Measurements from ENCODE around the gene KRT80. TPM values are rescaled to one million over a fixed set of nuclear protein-coding genes. Genes with fewer than 3 reads are reported as not detected.

The KRT80 gene
- total RNA-seq, 1 experiment from 2014 or later, result 0.11 TPM

DNA sequence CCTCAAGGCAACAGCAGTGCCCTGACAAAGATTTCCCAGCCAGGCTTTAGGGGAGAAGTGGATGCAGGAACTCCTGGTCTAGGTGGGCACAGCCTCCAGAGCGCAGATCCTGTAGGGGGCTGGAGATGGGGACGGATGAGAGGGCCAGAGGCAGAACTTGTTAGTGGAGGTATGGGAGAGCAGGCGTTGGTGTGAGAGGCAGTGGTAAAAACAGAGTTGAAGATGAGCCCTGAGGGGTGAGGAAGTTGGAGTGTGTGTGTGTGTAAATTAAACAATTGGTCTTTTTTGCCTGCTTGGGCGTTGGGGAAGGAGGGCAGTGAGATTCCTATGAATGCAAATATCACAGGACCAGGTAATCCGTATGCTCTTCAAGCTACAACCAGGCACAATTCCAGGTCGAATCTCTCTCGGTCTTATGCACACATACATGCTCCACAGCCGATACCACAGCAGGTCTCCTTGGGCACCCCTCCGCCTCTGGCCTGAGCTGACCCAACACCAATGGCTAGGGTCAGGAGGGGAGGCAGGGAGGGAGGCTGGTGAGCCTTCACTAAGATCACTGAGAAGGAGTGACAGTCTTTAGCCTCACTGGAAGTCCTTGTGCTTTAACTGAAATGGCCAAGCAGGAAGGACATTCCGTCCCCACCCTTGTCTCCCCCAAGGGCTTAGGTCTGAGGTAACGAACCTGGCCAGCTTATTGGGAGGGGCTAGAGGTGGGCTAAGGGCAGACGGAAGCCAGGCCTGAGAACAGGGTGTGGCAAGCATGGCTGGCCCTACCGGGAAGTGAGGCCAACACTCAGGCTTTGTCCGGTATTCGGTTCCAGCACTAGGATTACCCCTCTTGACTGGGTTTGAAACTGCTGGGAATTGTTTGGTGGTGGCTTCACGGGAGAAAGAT is 39.7 kb upstream of the KRT80 start:
- in situ Hi-C loops (cut with HindIII; ENCODE audit: low pct_unique_long_range_greater_than_20kb, low sequenced_read_pairs), result no loop called here
- DNase-seq (ENCODE audit: low read depth, low spot score), result peak; percentile 29

GRCh38 chr12:52230364-52231281 is 38.8 kb upstream of the KRT80 start:
- in situ Hi-C loops (cut with HindIII; ENCODE audit: low pct_unique_long_range_greater_than_20kb, low sequenced_read_pairs), result no loop called here
- no peak for DNase-seq (ENCODE audit: low read depth, low spot score)

- in situ Hi-C loops (cut with HindIII; ENCODE audit: low pct_unique_long_range_greater_than_20kb, low sequenced_read_pairs), result no loop called here
- no peak for DNase-seq (ENCODE audit: low read depth, low spot score)
These were observed 38.1 kb upstream of the KRT80 start for GRCh38 chr12:52229836-52230343.

DNA sequence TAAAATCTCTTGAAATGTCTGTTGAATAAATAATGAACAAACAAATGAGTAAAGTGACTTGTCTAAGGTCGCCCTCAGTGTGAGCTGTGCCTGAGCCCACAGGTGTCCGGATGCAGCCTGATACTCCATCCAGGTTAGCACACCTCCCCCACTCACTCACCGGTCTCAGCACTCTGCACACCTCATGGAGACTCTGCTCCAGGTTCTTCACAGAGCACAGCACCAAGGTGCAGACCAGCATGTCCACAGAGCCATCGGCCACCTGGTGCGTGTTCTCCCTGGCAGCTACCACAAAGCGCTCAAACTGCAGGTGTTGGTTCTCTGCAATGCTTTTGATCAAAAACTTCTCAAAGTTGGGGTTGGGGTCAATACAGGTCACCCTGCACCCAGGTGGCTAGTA is 37.1 kb upstream of the KRT80 start:
- in situ Hi-C loops (cut with HindIII; ENCODE audit: low pct_unique_long_range_greater_than_20kb, low sequenced_read_pairs), result no loop called here
- DNase-seq (ENCODE audit: low read depth, low spot score), result no peak

GRCh38 chr12:52228366-52228765 is 36.6 kb upstream of the KRT80 start:
- in situ Hi-C loops (cut with HindIII; ENCODE audit: low pct_unique_long_range_greater_than_20kb, low sequenced_read_pairs), result no loop called here
- no peak for DNase-seq (ENCODE audit: low read depth, low spot score)

- no peak for DNase-seq (ENCODE audit: low read depth, low spot score)
- in situ Hi-C loops (cut with HindIII; ENCODE audit: low pct_unique_long_range_greater_than_20kb, low sequenced_read_pairs), result no loop called here
These were observed 35.9 kb upstream of the KRT80 start for GRCh38 chr12:52227606-52228166.

DNA sequence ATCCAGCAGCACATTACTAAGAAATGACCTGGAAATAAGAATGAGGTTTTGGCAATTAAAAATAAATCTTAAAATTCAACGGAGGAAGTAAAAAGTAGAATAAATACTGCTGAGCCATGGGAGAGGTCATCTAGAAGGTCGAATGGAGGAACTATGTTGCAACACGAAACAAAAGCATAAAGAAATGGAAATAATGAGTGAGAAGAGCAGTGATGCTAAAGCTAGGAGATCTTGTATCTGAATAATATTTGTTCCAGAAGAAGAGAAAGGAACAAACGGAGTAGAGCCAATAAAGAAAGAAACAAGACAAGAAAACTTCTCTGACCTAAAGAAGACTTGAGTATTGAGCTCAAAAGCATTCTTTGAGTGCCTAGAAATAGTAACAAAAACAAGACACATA is 34.6 kb upstream of the KRT80 start:
- DNase-seq (ENCODE audit: low read depth, low spot score), result no peak
- in situ Hi-C loops (cut with HindIII; ENCODE audit: low pct_unique_long_range_greater_than_20kb, low sequenced_read_pairs), result no loop called here

DNA sequence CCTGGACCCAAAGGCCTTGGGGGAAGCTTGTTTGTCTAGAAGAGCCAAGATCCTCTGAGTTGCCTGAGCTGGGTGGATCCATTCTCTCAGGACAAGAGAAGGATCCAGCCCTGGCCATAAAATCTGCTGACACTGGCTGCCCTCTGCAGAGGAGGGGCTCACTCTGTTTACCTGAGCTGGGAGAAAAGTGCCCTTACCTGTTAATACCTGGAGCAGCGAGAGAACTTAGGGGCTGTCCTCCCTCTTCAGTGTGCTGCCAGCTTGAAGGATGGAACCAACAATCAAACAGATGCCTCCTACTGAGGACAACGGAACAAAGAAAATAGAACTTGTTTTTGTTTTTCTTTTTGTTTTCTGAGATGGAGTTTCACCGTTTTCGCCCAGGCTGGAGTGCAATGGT is 33.9 kb upstream of the KRT80 start:
- no peak for DNase-seq (ENCODE audit: low read depth, low spot score)
- in situ Hi-C loops (cut with HindIII; ENCODE audit: low pct_unique_long_range_greater_than_20kb, low sequenced_read_pairs), result no loop called here

- in situ Hi-C loops (cut with HindIII; ENCODE audit: low pct_unique_long_range_greater_than_20kb, low sequenced_read_pairs), result no loop called here
- DNase-seq (ENCODE audit: low read depth, low spot score), result no peak
These were observed 32.3 kb upstream of the KRT80 start for GRCh38 chr12:52224151-52224550.

- DNase-seq (ENCODE audit: low read depth, low spot score), result no peak
- in situ Hi-C loops (cut with HindIII; ENCODE audit: low pct_unique_long_range_greater_than_20kb, low sequenced_read_pairs), result no loop called here
These were observed 31.7 kb upstream of the KRT80 start for GRCh38 chr12:52223406-52224039.

DNA sequence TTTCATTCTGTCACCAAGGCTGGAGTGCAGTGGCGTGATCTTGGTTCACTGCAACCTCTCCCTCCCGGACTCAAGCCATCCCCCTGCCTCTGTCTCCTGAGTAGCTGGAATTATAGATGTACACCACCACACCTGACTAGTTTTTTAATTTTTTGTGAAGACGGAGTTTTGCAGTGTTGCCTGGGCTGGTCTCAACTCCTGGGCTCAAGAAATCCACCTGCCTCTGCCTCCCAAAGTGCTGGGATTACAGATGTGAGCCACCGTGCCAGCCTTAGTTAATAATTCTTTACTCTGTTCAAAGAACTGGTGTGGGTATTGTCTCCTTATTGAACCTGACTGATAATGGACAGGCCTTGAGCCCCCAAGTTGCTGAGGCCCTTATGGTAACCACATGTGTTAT is 30.9 kb upstream of the KRT80 start:
- no peak for DNase-seq (ENCODE audit: low read depth, low spot score)
- in situ Hi-C loops (cut with HindIII; ENCODE audit: low pct_unique_long_range_greater_than_20kb, low sequenced_read_pairs), result no loop called here

DNA sequence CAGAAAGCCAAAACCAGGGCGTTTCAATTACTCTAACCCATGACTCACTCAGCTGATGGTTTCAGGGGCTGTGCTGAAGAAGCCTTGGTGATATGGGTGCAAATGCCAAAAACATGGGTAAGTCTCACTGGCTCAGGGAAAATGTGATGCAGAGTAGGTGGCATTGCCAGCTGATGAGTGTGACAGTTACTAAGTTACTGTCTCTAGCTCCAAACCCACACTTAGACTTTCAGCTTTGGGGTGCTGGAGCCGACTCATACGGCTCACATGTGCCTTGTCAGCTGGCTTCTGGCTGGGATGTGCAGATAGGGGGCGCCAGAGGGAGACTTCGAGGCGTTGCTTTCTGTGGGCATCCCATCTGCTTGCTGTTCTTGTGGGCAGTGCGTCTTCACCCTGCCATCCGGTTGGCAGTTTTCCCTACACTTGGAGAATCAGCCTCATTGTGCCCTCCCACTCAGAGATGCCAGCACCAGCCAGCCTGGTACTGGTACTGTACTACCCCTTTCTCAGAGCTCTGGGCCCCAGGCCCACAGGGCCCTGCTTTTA is 30.2 kb upstream of the KRT80 start:
- peak; percentile 84 for DNase-seq (ENCODE audit: low read depth, low spot score)
- in situ Hi-C loops (cut with HindIII; ENCODE audit: low pct_unique_long_range_greater_than_20kb, low sequenced_read_pairs), result no loop called here

GRCh38 chr12:52221070-52221781 is 29.4 kb upstream of the KRT80 start:
- DNase-seq (ENCODE audit: low read depth, low spot score), result no peak
- in situ Hi-C loops (cut with HindIII; ENCODE audit: low pct_unique_long_range_greater_than_20kb, low sequenced_read_pairs), result no loop called here

GRCh38 chr12:52220477-52220876 is 28.7 kb upstream of the KRT80 start:
- in situ Hi-C loops (cut with HindIII; ENCODE audit: low pct_unique_long_range_greater_than_20kb, low sequenced_read_pairs), result no loop called here
- no peak for DNase-seq (ENCODE audit: low read depth, low spot score)

DNA sequence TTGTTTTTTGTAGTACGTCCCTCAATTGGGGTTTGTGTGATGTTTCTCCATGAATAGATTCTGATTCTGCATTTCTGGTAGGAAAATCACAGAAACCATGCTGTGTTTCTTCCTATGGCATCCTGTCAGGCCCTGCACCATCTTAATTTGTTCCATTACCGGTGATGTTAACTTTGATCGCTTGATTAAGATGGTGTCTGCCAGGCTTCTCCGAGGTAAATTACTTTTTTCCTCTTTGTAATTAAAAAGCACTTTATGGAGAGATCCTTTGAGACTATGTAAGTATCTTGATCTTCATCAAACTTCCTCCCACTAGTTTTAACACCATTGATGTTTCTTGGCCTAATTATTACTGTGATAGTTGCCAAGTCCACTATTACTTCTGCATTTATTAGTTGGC is 26.2 kb upstream of the KRT80 start:
- in situ Hi-C loops (cut with HindIII; ENCODE audit: low pct_unique_long_range_greater_than_20kb, low sequenced_read_pairs), result no loop called here
- no peak for DNase-seq (ENCODE audit: low read depth, low spot score)

GRCh38 chr12:52217223-52217622 is 25.4 kb upstream of the KRT80 start:
- in situ Hi-C loops (cut with HindIII; ENCODE audit: low pct_unique_long_range_greater_than_20kb, low sequenced_read_pairs), result no loop called here
- DNase-seq (ENCODE audit: low read depth, low spot score), result no peak

- no peak for DNase-seq (ENCODE audit: low read depth, low spot score)
- in situ Hi-C loops (cut with HindIII; ENCODE audit: low pct_unique_long_range_greater_than_20kb, low sequenced_read_pairs), result no loop called here
These were observed 25.0 kb upstream of the KRT80 start for GRCh38 chr12:52216807-52217206.
